H1 (cell line): ENCODE data around the gene MCAT. TPM values are rescaled to one million over a fixed set of nuclear protein-coding genes. Genes with fewer than 3 reads are reported as not detected.
A peak's percentile ranks its signal among the peaks of the same experiment; 100 is the strongest.

ENCODE experiments used
- CTCF ChIA-PET: fragments of 300-600 bp; sonication (Branson Sonifier 250); formaldehyde crosslinking; loops from one replicate; lab custom pipeline; 2021; ENCODE audit not compliant: partially characterized antibody; lab: Charles Lee
- POLR2A ChIA-PET: fragments of 300-600 bp; sonication (Branson Sonifier 250); formaldehyde crosslinking; loops from one replicate; lab custom pipeline; 2021; ENCODE audit warnings: inconsistent platforms; ENCODE audit not compliant: partially characterized antibody; lab: Charles Lee
- DNase-seq, 2 experiments: peaks; one replicate each; pipeline versions ENCODE4 v3.0.0 to v3.0.0-alpha.2; 2010 to 2022; ENCODE audit warnings: low spot score in 2 of 2, low read depth in 1 of 2, mixed read lengths in 1 of 2
- FAIRE-seq: peaks from 2 replicates; lab custom pipeline; 2011; peaks lifted over from hg19 to GRCh38; lab: Jason Lieb, UNC
- H2AFZ ChIP-seq: 2 replicates; pipeline ENCODE4 v1.8.1; 2012; ENCODE audit warnings: low read length, inconsistent platforms
- H2AK5ac ChIP-seq: 2 replicates; pipeline ENCODE4 v1.6.1; 2013; ENCODE audit warnings: low read depth, low read length
- H2BK120ac ChIP-seq: replicated peaks from 2 replicates; pipeline ENCODE3; 2013; ENCODE audit warnings: low read depth, low read length, inconsistent platforms
- H2BK12ac ChIP-seq: 2 replicates; pipeline ENCODE4 v1.6.1; 2013; ENCODE audit warnings: low read depth, low read length
- H2BK15ac ChIP-seq: 2 replicates; pipeline ENCODE4 v1.6.1; 2013; ENCODE audit warnings: low read length
- H2BK20ac ChIP-seq: 2 replicates; pipeline ENCODE4 v1.6.1; 2013; ENCODE audit warnings: low read length
- H2BK5ac ChIP-seq: 2 replicates; pipeline ENCODE4 v1.6.1; 2013; ENCODE audit warnings: low read depth, low read length
- H3K14ac ChIP-seq: 2 replicates; pipeline ENCODE4 v1.6.1; 2013; ENCODE audit warnings: inconsistent platforms; ENCODE audit not compliant: insufficient read length
- H3K18ac ChIP-seq: 2 replicates; pipeline ENCODE4 v1.6.1; 2013; ENCODE audit warnings: low read length; ENCODE audit errors: extremely low read depth
- H3K23ac ChIP-seq: 2 replicates; pipeline ENCODE4 v1.6.1; 2013; ENCODE audit warnings: inconsistent platforms; ENCODE audit not compliant: insufficient read length
- H3K23me2 ChIP-seq: 2 replicates; pipeline ENCODE4 v1.6.1; 2013; ENCODE audit warnings: low read depth, low read length
- H3K27ac ChIP-seq: 2 replicates; pipeline ENCODE4 v1.6.1; 2011; ENCODE audit warnings: low read depth, low read length, inconsistent platforms
- H3K27me3 ChIP-seq, 4 experiments: replicated peaks in 1 of 4; 1 replicate in 1 of 4; 2 replicates in 3 of 4; pipeline versions ENCODE4 v1.6.1 to v1.8.1; 2011 to 2013; ENCODE audit warnings: low read length in 3 of 4, mild to moderate bottlenecking in 3 of 4, inconsistent platforms in 2 of 4, mixed read lengths in 2 of 4, moderate library complexity in 1 of 4; ENCODE audit not compliant: control insufficient read depth in 3 of 4, insufficient read depth in 3 of 4; ENCODE audit errors: extremely low read depth in 1 of 4
- H3K36me3 ChIP-seq, 4 experiments: 2 replicates each; pipeline versions ENCODE4 v1.6.1 to v1.8.1; 2011 to 2013; ENCODE audit warnings: mild to moderate bottlenecking in 4 of 4, low read length in 3 of 4, moderate library complexity in 2 of 4, control low read depth in 1 of 4, inconsistent platforms in 1 of 4; ENCODE audit not compliant: insufficient read depth in 4 of 4, control insufficient read depth in 2 of 4
- H3K4ac ChIP-seq: replicated peaks from 2 replicates; pipeline ENCODE3; 2013; ENCODE audit warnings: low read length, low read depth, mixed read lengths, inconsistent platforms; ENCODE audit not compliant: insufficient read length
- H3K4me1 ChIP-seq, 4 experiments: replicated peaks in 1 of 4; 1 replicate in 1 of 4; 2 replicates in 3 of 4; pipeline versions ENCODE4 v1.6.1 to v1.8.1; 2011 to 2013; ENCODE audit warnings: low read length in 3 of 4, inconsistent platforms in 2 of 4, mixed read lengths in 1 of 4; ENCODE audit not compliant: insufficient read depth in 4 of 4, control insufficient read depth in 3 of 4
- H3K4me2 ChIP-seq, 2 experiments: 2 replicates each; pipeline versions ENCODE4 v1.6.1 to v1.8.1; 2011 to 2013; ENCODE audit warnings: low read depth in 2 of 2, low read length in 2 of 2, control low read depth in 1 of 2, inconsistent platforms in 1 of 2, mild to moderate bottlenecking in 1 of 2; ENCODE audit not compliant: insufficient read depth in 1 of 2
- H3K4me3 ChIP-seq, 4 experiments: fragments of 200-600, 300-600 bp in 1 of 4; sonication (generic), shearing (Covaris generic), sonication (Bioruptor Twin) in 1 of 4; 2 replicates each; pipeline versions ENCODE4 v1.5.1 to v1.8.1; 2011 to 2016; ENCODE audit warnings: low read length in 4 of 4, low read depth in 3 of 4, control low read depth in 2 of 4, inconsistent platforms in 2 of 4, mild to moderate bottlenecking in 2 of 4, mixed read lengths in 1 of 4, moderate library complexity in 1 of 4; ENCODE audit not compliant: insufficient read depth in 2 of 4; ENCODE audit errors: extremely low read depth in 1 of 4
- H3K56ac ChIP-seq: replicated peaks from 2 replicates; pipeline ENCODE3; 2013; ENCODE audit warnings: low read depth, mild to moderate bottlenecking, mixed read lengths, low read length, inconsistent platforms; ENCODE audit not compliant: insufficient read length
- H3K79me1 ChIP-seq: 2 replicates; pipeline ENCODE4 v1.6.1; 2013; ENCODE audit warnings: low read depth, low read length, control low read depth
- H3K79me2 ChIP-seq, 2 experiments: 2 replicates each; pipeline versions ENCODE4 v1.6.1 to v1.8.1; 2012 to 2013; ENCODE audit warnings: low read length in 2 of 2, mild to moderate bottlenecking in 2 of 2, inconsistent platforms in 1 of 2; ENCODE audit not compliant: insufficient read depth in 2 of 2, control insufficient read depth in 1 of 2
- H3K9ac ChIP-seq, 4 experiments: replicated peaks in 1 of 4; 1 replicate in 1 of 4; 2 replicates in 3 of 4; pipeline versions ENCODE4 v1.6.1 to v1.8.1; 2011 to 2013; ENCODE audit warnings: low read depth in 3 of 4, low read length in 3 of 4, control low read depth in 2 of 4, mild to moderate bottlenecking in 2 of 4, moderate library complexity in 2 of 4, inconsistent platforms in 1 of 4; ENCODE audit errors: extremely low read depth in 1 of 4
- H3K9me3 ChIP-seq, 2 experiments: 2 replicates each; pipeline versions ENCODE4 v1.6.1 to v1.8.1; 2012 to 2013; ENCODE audit warnings: mild to moderate bottlenecking in 2 of 2, moderate library complexity in 2 of 2, control low read depth in 1 of 2, inconsistent platforms in 1 of 2, low read depth in 1 of 2, low read length in 1 of 2, mixed read lengths in 1 of 2; ENCODE audit not compliant: insufficient read depth in 2 of 2
- H4K20me1 ChIP-seq, 2 experiments: replicated peaks in 1 of 2; 2 replicates each; pipeline versions ENCODE3 to v1.8.1; 2011 to 2013; ENCODE audit warnings: inconsistent platforms in 2 of 2, low read length in 2 of 2, mild to moderate bottlenecking in 1 of 2; ENCODE audit not compliant: insufficient read depth in 2 of 2, control insufficient read depth in 1 of 2
- H4K5ac ChIP-seq: 2 replicates; pipeline ENCODE4 v1.6.1; 2013; ENCODE audit warnings: low read length, low read depth, mixed read lengths, inconsistent platforms; ENCODE audit not compliant: insufficient read length
- H4K8ac ChIP-seq: 2 replicates; pipeline ENCODE4 v1.8.0; 2013; ENCODE audit warnings: mild to moderate bottlenecking, moderate library complexity, low read length, inconsistent platforms; ENCODE audit not compliant: insufficient read depth; ENCODE audit errors: extremely low read depth
- H4K91ac ChIP-seq: replicated peaks from 2 replicates; pipeline ENCODE3; 2013; ENCODE audit warnings: low read length, mixed read lengths, inconsistent platforms; ENCODE audit not compliant: insufficient read length
- GABPA ChIP-seq: IDR thresholded peaks from 2 replicates; pipeline ENCODE4 v1.6.1; 2011; ENCODE audit warnings: mild to moderate bottlenecking, low read length, moderate library complexity, borderline replicate concordance; ENCODE audit not compliant: insufficient read depth
- KDM1A ChIP-seq: fragments of 200-600, 300-600 bp; sonication (generic); IDR thresholded peaks from 2 replicates; pipeline ENCODE4 v1.7.1; 2016; ENCODE audit warnings: mild to moderate bottlenecking, low read length, borderline replicate concordance
- POLR2A ChIP-seq, 2 experiments: IDR thresholded peaks; 1 replicate in 1 of 2; 2 replicates in 1 of 2; pipeline ENCODE4 v1.6.1; 2011; ENCODE audit warnings: low read depth in 2 of 2, low read length in 2 of 2, mild to moderate bottlenecking in 2 of 2; ENCODE audit errors: control extremely low read depth in 1 of 2
- WGBS, 2 experiments: shearing (Covaris generic) in 1 of 2; methylation state at CpG; one replicate each; pipeline versions ENCODE4 v1.1.6 to v1.1.7; 2013 to 2015; ENCODE audit warnings: low lambda C conversion rate in 2 of 2, mixed read lengths in 2 of 2, inconsistent platforms in 1 of 2, low coverage in 1 of 2, missing lambda C conversion rate in 1 of 2; ENCODE audit not compliant: insufficient replicate concordance in 2 of 2, insufficient coverage in 1 of 2, insufficient read length in 1 of 2; ENCODE audit errors: extremely low coverage in 1 of 2, missing lambda C conversion rate in 1 of 2; 5-methylcytosine and 5-hydroxymethylcytosine counted together
- polyA plus RNA-seq, 7 experiments: library from polyadenylated mRNA; depleted of rRNA in 3 of 7; stranded (reverse) in 5 of 7; unstranded in 2 of 7; fragments of >200 nt in 5 of 7; fragments of 200-250 nt in 2 of 7; gene quantifications; 1 replicate in 5 of 7; 2 replicates in 1 of 7; 4 replicates in 1 of 7; pipeline versions ENCODE4 v1.2.1 to v1.2.3, GENCODE V29; 2011 to 2013; ENCODE audit warnings: missing spikeins in 2 of 7, mixed read lengths in 2 of 7
- total RNA-seq: library from RNA; stranded (reverse); fragmentation: NEBNext Ultra II Directional; extraction: Animal tissue kit (Norgen Biotek cat#: 25700); gene quantifications from 2 replicates; pipeline ENCODE4 v1.2.1, GENCODE V29; 2021

The MCAT gene
- total and polyA plus RNA-seq, 2 of the 8 experiments (the other 6 are each of a cell fraction or from before 2014, with no cell fraction given) = 15.8 to 17.4 TPM

DNA sequence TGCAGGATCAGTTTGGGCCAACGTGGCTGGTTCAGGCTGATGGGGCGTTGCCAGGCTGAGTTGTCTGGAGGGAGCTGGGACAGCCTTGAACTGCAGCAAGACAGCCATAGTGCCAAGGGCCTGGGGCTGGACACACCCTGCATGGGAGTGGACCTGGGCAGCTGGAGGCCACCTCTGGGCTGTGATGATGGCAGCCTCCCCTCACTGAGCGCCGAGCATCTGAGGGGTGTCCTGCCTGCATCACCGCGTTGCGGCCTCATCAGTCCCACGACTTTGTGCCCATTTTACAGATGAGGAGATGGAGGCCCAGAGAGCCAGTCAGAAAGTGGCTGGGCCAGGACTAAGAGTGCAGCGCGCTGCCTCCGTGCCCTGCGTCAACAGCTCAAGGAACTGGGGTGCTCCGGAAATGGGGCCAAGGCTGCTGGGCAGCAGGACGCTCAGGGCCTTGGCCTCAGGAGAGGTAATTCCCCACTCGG is 7.6 kb upstream of the MCAT start:
- Histone ChIP-seq H3K9me3 (no peaks in the 10 kb centered on the region), H3K23ac (no peak overlapping the region), H3K27ac (no peak overlapping the region), H3K36me3 (no peaks in the 10 kb centered on the region), H4K8ac (peak overlapping the region; percentile 22; the same call in 1 of the 2 replicates), H3K27me3 (peaks cover 1 to 21% (median 14%) of the 10 kb centered on the region in 4 experiments), H3K4me2 (peak overlapping the region; percentile 54 to 67), H3K79me1 (no peaks in the 10 kb centered on the region), H2BK20ac (no peak overlapping the region), H2AFZ (peak overlapping the region; percentile 9; the same call in 1 of the 2 replicates), H3K4me1 (peaks cover 0 to 12% (median 10%) of the 10 kb centered on the region in 4 experiments; a peak in 6 of 7 replicates), H2BK120ac (no peak overlapping the region), H3K4me3 (peak overlapping the region; percentile 39 to 70 (median 46)), H2BK15ac (no peak overlapping the region; the same call in 1 of the 2 replicates), H3K18ac (no peak overlapping the region), H2BK5ac (no peak overlapping the region), H3K23me2 (peaks cover 13% of the 10 kb centered on the region; the same call in 1 of the 2 replicates), H4K20me1 (no peaks in the 10 kb centered on the region), H4K5ac (no peak overlapping the region), H3K4ac (no peak overlapping the region), H3K9ac (no peak overlapping the region), H3K56ac (no peak overlapping the region), H4K91ac (peak overlapping the region; percentile 0), H2AK5ac (no peak overlapping the region), H3K79me2 (no peaks in the 10 kb centered on the region), H3K14ac (no peak overlapping the region), H2BK12ac (no peak overlapping the region; the same call in 1 of the 2 replicates)
- FAIRE-seq (no peak), DNase-seq (no peak)
- ChIA-PET CTCF (interaction anchor here (0.9 to 1.4 kb wide), 3 partner anchors 81 to 238 kb away, joined by 3 read pairs; no protein-coding TSS in a partner anchor), POLR2A (interaction anchor here (2.2 kb wide), 1 partner anchor 37 kb away, joined by 4 read pairs; no protein-coding TSS in a partner anchor)
- TF ChIP-seq POLR2A (IDR thresholded peaks at IDR 0.05; ENCODE audit: control extremely low read depth in 1 of 2, low read depth in 2 of 2, low read length in 2 of 2) (no peak), KDM1A (peak; percentile 98), GABPA (0 out of 2 replicates have a peak, but pooled peaks have one; percentile 15)
- 86% methylated on average over 15 of the region's 15 CpGs; no CpG with 5 or more reads in 1 of the 2 experiments for WGBS, 2 experiments
